NCI-H2081 (cell line): ENCODE data around the gene PPAN.

Source experiments
- DNase-seq, 2 experiments: peaks; one replicate each; lab custom pipeline; 2025; lab: John Stamatoyannopoulos, UW

The PPAN gene

GRCh38 chr19:10092648-10093294 is 13.4 kb upstream of the PPAN start:
- DNase-seq: no peak

GRCh38 chr19:10093295-10094186 is 12.6 kb upstream of the PPAN start:
- DNase-seq: no peak

- no peak for DNase-seq
Measured at GRCh38 chr19:10095622-10095947, 10.6 kb upstream of the PPAN start.

- peak; percentile 87 to 89 for DNase-seq
Measured at GRCh38 chr19:10095948-10096614, 10.1 kb upstream of the PPAN start.

GRCh38 chr19:10096615-10096963 is 9.6 kb upstream of the PPAN start:
- no peak for DNase-seq

GRCh38 chr19:10100163-10100785 is 5.9 kb upstream of the PPAN start:
- DNase-seq: no peak

GRCh38 chr19:10102787-10103236 is 3.4 kb upstream of the PPAN start:
- DNase-seq: no peak

GRCh38 chr19:10104130-10104513 is 2.0 kb upstream of the PPAN start:
- DNase-seq: no peak

GRCh38 chr19:10104665-10105508 is 1.3 kb upstream of the PPAN start:
- DNase-seq: no peak

GRCh38 chr19:10105509-10106099 is 558 bp upstream of the PPAN start:
- no peak for DNase-seq

- DNase-seq: no peak
Measured at GRCh38 chr19:10107254-10107653, 1.1 kb downstream of the PPAN start.

GRCh38 chr19:10107817-10108367 is 1.7 kb downstream of the PPAN start:
- DNase-seq: no peak

GRCh38 chr19:10109528-10109927 is 3.4 kb downstream of the PPAN start:
- no peak for DNase-seq

- no peak for DNase-seq
Measured at GRCh38 chr19:10110076-10110971, 4.2 kb downstream of the PPAN start.

GRCh38 chr19:10110972-10111317 is 4.8 kb downstream of the PPAN start:
- DNase-seq: no peak

GRCh38 chr19:10111405-10111811 is 5.2 kb downstream of the PPAN start, which contains the start of gene P2RY11:
Gene P2RY11, plus strand, starts transcription at chr19:10111693. Its CDS starts 29 bp downstream, at chr19:10111722.
- DNase-seq: no peak

- DNase-seq: no peak
Measured at GRCh38 chr19:10112037-10112761, 6.0 kb downstream of the PPAN start.

- DNase-seq: peak; percentile 23 to 43
Measured at GRCh38 chr19:10112895-10113591, 6.9 kb downstream of the PPAN start.

GRCh38 chr19:10113592-10113963 is 7.4 kb downstream of the PPAN start:
- DNase-seq: no peak
